NCI-H82 treated with DMSO at 0.1 percent for 48 hours (cell line): ENCODE measurements around the gene TSPAN9.

ENCODE experiments used
- DNase-seq: peaks from one replicate; lab custom pipeline; 2025; ENCODE audit not compliant: unreplicated experiment; lab: John Stamatoyannopoulos, UW

Gene TSPAN9

DNA sequence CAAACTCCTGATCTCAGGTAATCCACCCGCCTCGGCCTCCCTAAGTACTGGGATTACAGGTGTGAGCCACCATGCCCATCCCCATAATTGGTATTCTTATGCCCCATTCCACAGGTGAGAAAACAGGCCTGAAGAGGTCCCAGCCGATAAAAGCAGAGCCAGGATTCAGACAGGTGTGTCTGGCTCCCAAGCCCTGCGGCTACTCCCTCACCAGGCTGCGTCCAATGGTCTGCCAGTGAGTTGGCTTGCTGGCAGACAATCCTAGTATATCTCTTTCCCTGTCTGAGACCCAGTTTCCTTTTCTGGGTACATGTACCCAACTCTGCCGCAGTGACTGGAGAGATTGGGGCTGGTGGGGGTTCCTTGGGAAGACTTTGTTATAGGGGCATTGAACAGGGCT, 1.9 kb upstream of the TSPAN9 start:
- no peak for DNase-seq

DNA sequence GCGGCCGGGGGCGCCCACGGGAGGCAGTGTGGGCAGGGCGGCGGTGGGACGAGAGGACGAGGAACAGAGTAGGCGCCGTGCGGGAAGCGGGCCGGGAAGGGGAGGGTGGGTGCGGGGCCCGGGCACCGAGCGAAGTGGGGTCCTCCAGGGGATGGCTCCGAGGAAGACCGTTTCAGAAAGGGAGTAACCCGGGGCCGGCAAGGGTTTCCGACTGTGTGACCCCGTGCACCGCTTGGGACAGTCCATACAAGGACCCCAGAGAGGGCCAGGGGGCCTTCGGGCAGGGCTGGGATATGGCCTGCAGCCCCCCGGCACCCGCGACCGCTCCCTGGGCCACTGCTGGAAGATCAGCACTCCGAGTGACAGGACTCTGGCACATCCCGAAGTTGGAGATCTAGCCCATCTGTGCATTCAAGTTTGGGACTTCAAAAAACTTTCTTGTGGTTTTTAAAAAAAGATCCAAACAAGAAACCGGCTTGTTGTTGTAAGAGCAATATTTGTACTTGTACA, 448 bp downstream of the TSPAN9 start:
- DNase-seq: no peak

DNA sequence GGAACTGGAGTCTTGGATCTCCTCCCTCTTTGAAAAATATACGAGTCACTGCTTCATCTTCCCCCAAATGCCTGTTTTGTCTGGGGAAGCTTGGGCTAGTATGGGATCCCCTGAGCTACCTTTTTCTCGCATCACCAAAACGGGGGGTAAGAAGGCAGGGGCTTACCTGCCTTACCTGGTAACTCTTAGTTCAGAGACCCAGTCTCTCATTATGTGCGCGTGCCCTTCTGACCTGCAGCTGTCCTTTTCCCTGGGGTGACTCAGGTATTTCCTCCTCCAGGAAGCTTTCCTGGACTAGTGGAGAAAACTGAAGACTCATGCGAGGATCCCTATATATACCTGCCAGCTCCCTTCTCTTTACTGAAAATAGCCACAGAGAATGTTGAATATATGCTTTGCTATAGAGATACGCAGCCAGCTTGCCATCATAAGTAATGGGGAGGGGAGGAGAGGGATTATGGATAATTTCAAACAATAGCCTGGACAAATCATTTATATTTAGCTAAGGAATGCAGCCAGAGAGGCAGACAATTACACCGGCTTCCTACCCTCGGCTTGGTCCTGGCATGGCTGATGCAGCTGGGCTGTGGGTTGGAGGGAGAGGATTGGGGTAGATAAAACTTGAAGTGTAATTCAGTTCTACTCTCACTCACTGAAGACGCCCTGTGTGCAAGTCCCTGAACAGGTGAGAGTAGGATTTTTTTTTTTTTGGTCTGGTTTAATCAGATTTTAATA, 1.1 kb downstream of the TSPAN9 start:
- DNase-seq: no peak

- no peak for DNase-seq
These were observed 3.9 kb downstream of the TSPAN9 start for GRCh38 chr12:3081091-3081490.

DNA sequence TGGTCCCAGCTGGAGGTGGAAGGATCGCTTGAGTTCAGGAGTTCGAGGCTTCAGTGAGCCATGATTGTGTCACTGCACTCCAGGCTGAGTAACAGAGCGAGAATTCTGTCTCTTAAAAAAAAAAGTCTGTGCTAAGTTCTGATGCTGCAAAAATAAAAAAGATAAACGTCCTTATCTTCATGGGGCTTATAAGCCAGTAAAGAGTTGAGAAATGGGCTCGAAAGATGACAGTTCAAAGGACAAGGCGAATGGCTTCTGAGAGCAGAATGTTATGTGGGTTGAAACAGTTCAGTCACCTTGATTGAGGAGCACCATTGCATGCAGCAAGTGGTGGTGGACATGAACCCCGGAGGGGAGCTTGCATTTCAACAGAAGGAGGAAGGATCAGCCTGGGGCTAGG, 4.7 kb downstream of the TSPAN9 start:
- no peak for DNase-seq

- no peak for DNase-seq
These were observed 6.2 kb downstream of the TSPAN9 start for GRCh38 chr12:3083241-3083920.

DNA sequence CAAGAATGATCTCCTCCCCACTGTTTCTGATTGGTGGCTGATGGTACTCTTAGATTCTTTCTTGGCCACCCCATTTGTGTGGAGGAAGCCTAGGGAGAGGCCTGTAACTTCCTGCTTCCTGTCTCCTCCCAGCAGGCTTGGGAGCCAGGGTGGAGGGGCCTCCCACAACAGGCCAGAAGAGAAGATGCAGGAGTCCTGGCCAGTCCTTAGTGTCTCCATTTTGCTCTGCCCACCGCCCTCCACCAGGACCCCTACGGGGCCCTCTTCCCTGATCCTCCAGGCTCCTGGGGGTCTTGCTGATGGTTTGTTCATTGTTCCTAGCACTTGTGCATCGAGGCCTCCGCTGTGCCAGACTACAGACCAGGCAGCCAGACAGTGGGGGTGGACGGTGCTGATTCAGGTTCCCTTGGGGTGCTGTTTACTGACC, 6.8 kb downstream of the TSPAN9 start:
- DNase-seq: no peak

GRCh38 chr12:3084742-3085141, 7.6 kb downstream of the TSPAN9 start:
- no peak for DNase-seq

DNA sequence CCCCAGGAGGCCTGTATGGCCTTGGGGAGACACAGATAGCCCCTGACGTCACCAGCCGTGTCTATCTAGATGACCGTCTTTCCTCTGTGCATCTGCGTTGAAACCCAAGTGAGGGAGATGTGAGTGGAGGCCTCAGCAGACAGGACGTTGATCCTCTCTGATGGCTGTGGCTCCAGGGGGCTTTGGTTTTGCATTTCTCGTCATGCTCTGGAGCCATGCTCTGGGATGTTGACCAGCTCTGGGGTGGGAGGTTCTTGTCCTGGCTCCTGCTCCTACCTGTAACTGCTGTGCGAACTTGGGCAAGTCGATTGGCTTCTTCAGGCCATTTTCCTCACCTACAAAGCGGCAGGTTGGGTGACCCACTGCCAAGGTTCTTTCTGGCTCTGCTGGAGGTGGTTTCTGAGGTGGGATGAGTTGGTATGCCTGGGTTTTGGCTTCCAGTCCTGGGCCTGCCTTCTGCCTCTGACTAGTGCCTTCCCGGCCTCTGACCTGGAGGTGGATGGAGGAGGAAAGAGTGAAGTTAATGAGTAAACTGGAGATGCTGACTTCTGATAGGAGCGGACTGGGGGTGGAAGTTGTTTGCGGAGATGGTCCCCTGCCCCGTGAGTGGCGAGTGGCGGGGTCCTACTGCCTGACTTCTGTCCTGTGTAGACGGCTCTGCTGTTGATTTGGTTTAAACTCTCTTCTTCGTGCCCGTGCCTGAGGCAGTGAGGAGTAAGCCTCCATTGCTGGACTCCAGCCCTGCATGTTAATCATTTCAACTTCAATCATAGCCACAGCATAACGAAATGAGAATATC, 8.4 kb downstream of the TSPAN9 start:
- DNase-seq: no peak

DNA sequence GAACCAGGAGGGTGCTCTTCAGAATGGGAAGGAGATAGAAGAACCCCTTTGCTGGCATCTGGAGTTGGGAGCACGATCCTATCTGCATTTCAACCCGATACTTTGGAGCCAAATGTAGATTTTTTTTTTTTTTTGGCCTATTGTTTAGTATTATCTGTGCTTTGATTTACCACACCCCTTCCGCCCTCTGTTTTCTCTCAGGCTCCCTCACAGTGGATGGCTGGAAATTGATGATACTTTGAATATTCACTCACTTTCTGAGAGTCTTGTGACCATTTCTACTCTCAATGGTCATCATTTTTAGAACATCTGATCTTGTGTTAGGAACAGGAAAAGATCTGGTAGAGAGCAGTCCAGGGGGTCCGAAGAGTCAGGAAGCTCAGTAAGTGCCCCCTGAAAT, 9.0 kb downstream of the TSPAN9 start:
- no peak for DNase-seq

DNA sequence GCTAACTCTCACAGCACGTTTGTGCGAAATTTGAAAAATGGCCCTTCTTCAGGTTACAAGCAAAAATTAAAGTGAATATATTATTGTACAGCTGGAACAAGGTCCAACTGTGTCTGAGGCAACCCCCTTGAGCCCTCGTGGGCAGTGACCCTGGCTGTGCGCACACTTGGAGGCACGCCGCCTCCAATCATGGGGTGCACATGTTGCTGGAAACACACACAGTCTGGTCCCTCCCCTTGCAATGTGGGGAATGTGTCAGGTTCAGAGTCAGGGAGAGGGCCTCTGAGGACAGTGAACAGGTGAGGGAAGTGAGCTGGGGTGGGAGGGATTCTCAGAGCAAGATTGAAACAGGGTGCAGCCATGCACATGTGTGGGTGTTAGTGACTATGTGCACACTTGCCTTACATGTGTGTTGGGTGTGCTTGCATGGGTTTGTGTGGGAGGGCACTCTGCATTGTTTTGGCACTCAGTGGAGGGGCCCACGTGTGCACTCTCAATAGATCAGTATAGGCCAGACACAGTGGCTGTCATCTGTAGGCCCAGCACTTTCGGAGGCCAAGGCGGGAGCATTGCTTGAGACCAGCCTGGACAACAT, 9.6 kb downstream of the TSPAN9 start:
- no peak for DNase-seq

- DNase-seq: no peak
These were observed 10.8 kb downstream of the TSPAN9 start for GRCh38 chr12:3087758-3088650.

- no peak for DNase-seq
These were observed 12.4 kb downstream of the TSPAN9 start for GRCh38 chr12:3089588-3089987.

GRCh38 chr12:3090240-3091037, 13.3 kb downstream of the TSPAN9 start:
- DNase-seq: no peak

DNA sequence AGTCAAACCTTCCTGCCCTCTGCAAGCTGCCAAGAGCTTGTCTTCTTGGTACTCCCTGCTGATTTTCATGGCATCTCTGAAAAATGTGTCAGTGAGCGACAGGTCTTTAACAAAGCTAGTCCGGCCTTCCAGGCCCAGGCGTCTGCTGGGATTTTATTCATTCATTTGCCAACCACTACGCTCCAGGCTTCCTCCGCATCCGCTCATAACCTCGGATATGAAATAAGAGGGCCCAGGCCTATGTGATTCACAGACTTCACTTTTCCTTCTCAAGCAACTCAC, 13.8 kb downstream of the TSPAN9 start:
- DNase-seq: no peak

GRCh38 chr12:3091382-3092241, 14.4 kb downstream of the TSPAN9 start:
- no peak for DNase-seq

DNA sequence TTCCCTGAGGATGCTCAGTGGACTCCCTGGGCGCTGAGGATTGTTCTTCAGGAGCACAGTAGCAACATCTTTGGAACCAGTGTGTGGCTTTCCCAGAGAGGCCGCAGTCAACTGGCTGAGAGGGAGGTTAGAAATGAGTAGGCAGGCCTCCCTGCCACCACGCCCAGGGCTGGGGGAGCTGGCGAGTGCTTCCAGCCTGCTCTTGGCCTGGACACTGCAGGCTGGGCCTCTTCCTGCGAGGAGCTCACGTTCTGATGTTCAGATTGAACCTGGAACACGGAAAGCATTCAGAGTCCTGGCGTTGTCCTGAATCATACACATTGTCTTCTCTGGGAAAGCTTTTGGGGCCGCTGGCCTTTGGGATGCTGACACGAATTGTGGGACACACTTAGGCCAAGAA, 15.6 kb downstream of the TSPAN9 start:
- no peak for DNase-seq

DNA sequence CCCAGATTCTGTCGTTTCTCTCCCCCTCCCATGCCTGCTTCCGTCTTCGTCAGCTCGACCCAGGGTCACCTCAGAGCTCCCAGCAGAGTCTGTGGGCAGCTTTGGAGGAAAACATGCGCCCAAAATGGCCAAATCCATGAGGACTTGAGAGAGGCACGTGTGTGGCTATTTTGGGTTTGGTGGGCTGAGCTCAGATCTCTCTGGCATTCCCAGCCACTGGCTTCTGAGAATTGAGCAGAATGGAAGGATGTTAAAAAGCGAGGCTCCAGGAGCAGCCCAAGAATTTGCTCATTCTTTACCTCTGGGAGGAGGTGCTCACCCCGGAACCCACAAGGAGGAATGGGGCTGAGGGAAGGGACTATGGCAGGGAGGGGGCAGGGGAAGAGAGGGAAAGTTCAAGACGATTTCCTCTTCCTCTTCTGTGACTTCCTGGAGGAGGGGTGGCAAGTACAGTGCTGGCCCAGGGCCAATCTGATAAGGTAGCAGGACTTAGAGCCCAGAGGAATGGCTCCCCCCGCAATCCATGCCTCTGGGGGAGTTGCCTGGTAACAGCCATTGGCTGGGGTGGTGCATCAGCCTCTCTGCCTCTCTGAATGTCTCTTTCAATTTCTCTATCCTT, 20.1 kb downstream of the TSPAN9 start:
- no peak for DNase-seq
